Myocyte (in vitro differentiated cells): ENCODE results near the gene DEK. TPM values are rescaled to one million over a fixed set of nuclear protein-coding genes. Genes with fewer than 3 reads are reported as not detected.
"Not testable (repeated sequence)": the region's sequence is repeated elsewhere in the genome, so short reads cannot be mapped to it uniquely, and the experiment has no call there.

Experiments used
- DNase-seq: peaks from one replicate; pipeline ENCODE4 v3.0.0-alpha.2; 2012; ENCODE audit warnings: low read depth
- total RNA-seq: library from RNA; depleted of rRNA; stranded (reverse); fragments of >200 nt; gene quantifications from 2 replicates; pipeline ENCODE4 v1.2.3, GENCODE V29; 2014

The DEK gene
- total RNA-seq, 1 donor from 2014 or later: 136 TPM

GRCh38 chr6:18241208-18242038 is 22.9 kb downstream of the DEK start:
- no peak for DNase-seq

- DNase-seq: no peak
These were observed 24.1 kb downstream of the DEK start for GRCh38 chr6:18240230-18240629.

- DNase-seq: no peak
These were observed 27.2 kb downstream of the DEK start for GRCh38 chr6:18237167-18237566.

- DNase-seq: no peak
These were observed 28.8 kb downstream of the DEK start for GRCh38 chr6:18235524-18235923.

- no peak for DNase-seq
These were observed 29.8 kb downstream of the DEK start for GRCh38 chr6:18234564-18234963.

- not testable (repeated sequence) for DNase-seq
These were observed 30.6 kb downstream of the DEK start for GRCh38 chr6:18233770-18234169.

- DNase-seq: not testable (repeated sequence)
These were observed 32.5 kb downstream of the DEK start for GRCh38 chr6:18231856-18232255.

- DNase-seq: not testable (repeated sequence)
These were observed 35.7 kb downstream of the DEK start for GRCh38 chr6:18228590-18228989.

- not testable (repeated sequence) for DNase-seq
These were observed 37.2 kb downstream of the DEK start for GRCh38 chr6:18227166-18227565.

- DNase-seq: peak; percentile 90
These were observed 37.8 kb downstream of the DEK start for GRCh38 chr6:18226451-18227105.

GRCh38 chr6:18221288-18221615 is 43.1 kb downstream of the DEK start:
- DNase-seq: no peak

- DNase-seq: no peak
These were observed 44.7 kb downstream of the DEK start for GRCh38 chr6:18219591-18219990.

GRCh38 chr6:18218233-18218632 is 46.1 kb downstream of the DEK start:
- no peak for DNase-seq

GRCh38 chr6:18216411-18216810 is 47.9 kb downstream of the DEK start:
- peak; percentile 78 for DNase-seq

- DNase-seq: no peak
These were observed 48.9 kb downstream of the DEK start for GRCh38 chr6:18215436-18215835.

- DNase-seq: no peak
These were observed 50.3 kb downstream of the DEK start for GRCh38 chr6:18214003-18214402.

- no peak for DNase-seq
These were observed 50.9 kb downstream of the DEK start for GRCh38 chr6:18213439-18213838.

GRCh38 chr6:18212231-18212630 is 52.1 kb downstream of the DEK start:
- DNase-seq: no peak

GRCh38 chr6:18211338-18211737 is 53.0 kb downstream of the DEK start:
- DNase-seq: no peak

- no peak for DNase-seq
These were observed 53.6 kb downstream of the DEK start for GRCh38 chr6:18210707-18211106.

GRCh38 chr6:18209539-18210197 is 54.7 kb downstream of the DEK start:
- no peak for DNase-seq

GRCh38 chr6:18208778-18209177 is 55.6 kb downstream of the DEK start:
- not testable (repeated sequence) for DNase-seq
